ENCODE measurements around the gene POMGNT1.

POMGNT1 gene

GRCh38 chr1:46190539-46190938 lies 7.7 kb downstream of the POMGNT1 start:
- H3K4me3 ChIP-seq (ENCODE audit: control insufficient read depth, low read depth, low read length): no peak overlapping the region
- no peak for TF ChIP-seq CTCF (conservative IDR thresholded peaks at IDR 0.05; ENCODE audit: control insufficient read depth, insufficient read depth, low read depth, low read length)
- DNase-seq (ENCODE audit: low read depth): no peak

GRCh38 chr1:46188295-46189030 lies 9.8 kb downstream of the POMGNT1 start:
- no peak for DNase-seq (ENCODE audit: low read depth)
- H3K4me3 ChIP-seq (ENCODE audit: control insufficient read depth, low read depth, low read length): no peak overlapping the region
- TF ChIP-seq CTCF (conservative IDR thresholded peaks at IDR 0.05; ENCODE audit: control insufficient read depth, insufficient read depth, low read depth, low read length): peak; percentile 22

- H3K4me3 ChIP-seq (ENCODE audit: control insufficient read depth, low read depth, low read length): no peak overlapping the region
- TF ChIP-seq CTCF (conservative IDR thresholded peaks at IDR 0.05; ENCODE audit: control insufficient read depth, insufficient read depth, low read depth, low read length): no peak
- DNase-seq (ENCODE audit: low read depth): no peak
Measured at GRCh38 chr1:46187106-46187869, 10.9 kb downstream of the POMGNT1 start.

- DNase-seq (ENCODE audit: low read depth): no peak
- no peak for TF ChIP-seq CTCF (conservative IDR thresholded peaks at IDR 0.05; ENCODE audit: control insufficient read depth, insufficient read depth, low read depth, low read length)
Measured at GRCh38 chr1:46186076-46186475, 12.2 kb downstream of the POMGNT1 start.

GRCh38 chr1:46184920-46185658 lies 13.1 kb downstream of the POMGNT1 start:
- no peak for TF ChIP-seq CTCF (conservative IDR thresholded peaks at IDR 0.05; ENCODE audit: control insufficient read depth, insufficient read depth, low read depth, low read length)
- H3K4me3 ChIP-seq (ENCODE audit: control insufficient read depth, low read depth, low read length): no peak overlapping the region
- DNase-seq (ENCODE audit: low read depth): no peak

More at GRCh38 chr1:46186076-46186475, 12.2 kb downstream of the POMGNT1 start:
- H3K4me3 ChIP-seq (ENCODE audit: control insufficient read depth, low read depth, low read length): no peak overlapping the region

GRCh38 chr1:46183926-46184557 lies 14.2 kb downstream of the POMGNT1 start:
- no peak for DNase-seq (ENCODE audit: low read depth)
- TF ChIP-seq CTCF (conservative IDR thresholded peaks at IDR 0.05; ENCODE audit: control insufficient read depth, insufficient read depth, low read depth, low read length): no peak
- H3K4me3 ChIP-seq (ENCODE audit: control insufficient read depth, low read depth, low read length): no peak overlapping the region
